Neutrophil (primary cell): ENCODE data around the gene ZNG1A.
"Not testable (repeated sequence)": the region's sequence is repeated elsewhere in the genome, so short reads cannot be mapped to it uniquely, and the experiment has no call there.

Source experiments
- H3K27ac ChIP-seq: fragments of 200-600 bp; sonication (generic); 2 replicates; pipeline ENCODE4 v1.5.1; 2016; ENCODE audit warnings: mild to moderate bottlenecking, moderate library complexity
- H3K27me3 ChIP-seq: fragments of 200-600 bp; sonication (generic); 2 replicates; pipeline ENCODE4 v1.6.0; 2016; ENCODE audit warnings: mild to moderate bottlenecking
- H3K36me3 ChIP-seq: fragments of 200-600 bp; sonication (generic); 2 replicates; pipeline ENCODE4 v1.5.1; 2017
- H3K4me1 ChIP-seq, 2 experiments: fragments of 200-600 bp in 1 of 2; sonication (generic) in 1 of 2; 1 replicate in 1 of 2; 2 replicates in 1 of 2; pipeline versions ENCODE4 v1.5.1 to v1.6.1; 2013 to 2016; ENCODE audit warnings: low read depth in 1 of 2, low read length in 1 of 2, mild to moderate bottlenecking in 1 of 2, moderate library complexity in 1 of 2; ENCODE audit not compliant: control insufficient read depth in 1 of 2, insufficient read depth in 1 of 2
- H3K4me3 ChIP-seq, 2 experiments: fragments of 200-600 bp in 1 of 2; sonication (generic) in 1 of 2; 1 replicate in 1 of 2; 2 replicates in 1 of 2; pipeline ENCODE4 v1.5.1; 2013 to 2016; ENCODE audit warnings: low read depth in 1 of 2, low read length in 1 of 2, mild to moderate bottlenecking in 1 of 2, moderate library complexity in 1 of 2
- H3K9me3 ChIP-seq: fragments of 200-600 bp; sonication (generic); 2 replicates; pipeline ENCODE4 v1.5.1; 2016

The ZNG1A gene

GRCh38 chr9:115118-115451, 63.8 kb downstream of the ZNG1A start:
- H3K36me3 ChIP-seq, H3K9me3 ChIP-seq, H3K27ac ChIP-seq: not testable (repeated sequence)
- H3K27me3 ChIP-seq: peaks cover 85% of the 10 kb centered on the region
- peaks cover 13 to 20% of the 10 kb centered on the region in 2 experiments for H3K4me1 ChIP-seq
- peak overlapping the region in 1 of 2 experiments; percentile 58 for H3K4me3 ChIP-seq

DNA sequence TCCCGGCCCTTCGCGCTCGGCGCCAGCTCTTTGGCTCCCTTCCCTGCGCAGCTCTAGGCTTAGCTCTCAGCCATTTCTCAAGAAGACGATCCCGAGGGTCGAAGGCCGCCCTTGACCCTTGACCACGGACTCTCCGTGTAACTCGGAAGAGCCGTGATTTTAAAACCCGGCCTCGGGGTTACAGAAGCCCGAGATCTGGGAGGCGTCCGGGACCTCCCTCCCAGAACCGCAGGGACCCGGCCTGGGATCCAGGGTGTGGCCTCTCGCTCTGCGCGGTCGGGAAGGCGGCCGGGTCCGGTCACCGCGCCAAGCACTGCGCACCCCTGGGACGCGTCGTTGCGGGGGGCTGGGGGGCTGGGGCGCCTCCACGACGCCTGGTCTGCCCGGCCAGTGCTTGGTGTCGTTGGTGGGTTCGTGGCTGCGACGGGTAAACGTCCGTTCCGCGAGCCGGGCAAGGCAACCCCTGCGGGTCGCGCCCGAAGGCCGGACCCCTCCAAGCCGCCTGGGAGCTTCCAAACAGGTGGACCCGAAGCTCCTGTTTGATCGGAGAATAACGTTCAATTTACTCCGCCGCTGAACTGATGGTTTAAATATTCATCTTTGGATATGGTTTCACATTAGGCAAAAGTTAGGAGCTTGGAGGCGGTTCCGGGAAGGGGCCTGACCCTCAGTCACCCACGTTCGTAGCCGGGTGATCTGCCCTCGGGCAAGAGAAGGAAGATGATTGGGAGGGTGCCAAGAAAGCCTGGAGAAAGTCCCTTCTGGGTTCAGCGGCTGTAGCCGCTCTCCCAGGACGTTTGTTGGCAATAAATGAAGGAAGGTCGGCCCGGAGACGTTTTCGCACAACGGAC, 64.4 kb downstream of the ZNG1A start:
- H3K27ac ChIP-seq, H3K36me3 ChIP-seq, H3K9me3 ChIP-seq: not testable (repeated sequence)
- Histone ChIP-seq H3K4me1 (peaks cover 13 to 20% of the 10 kb centered on the region in 2 experiments), H3K4me3 (peak overlapping the region; percentile 25 to 58), H3K27me3 (peaks cover 91% of the 10 kb centered on the region)

DNA sequence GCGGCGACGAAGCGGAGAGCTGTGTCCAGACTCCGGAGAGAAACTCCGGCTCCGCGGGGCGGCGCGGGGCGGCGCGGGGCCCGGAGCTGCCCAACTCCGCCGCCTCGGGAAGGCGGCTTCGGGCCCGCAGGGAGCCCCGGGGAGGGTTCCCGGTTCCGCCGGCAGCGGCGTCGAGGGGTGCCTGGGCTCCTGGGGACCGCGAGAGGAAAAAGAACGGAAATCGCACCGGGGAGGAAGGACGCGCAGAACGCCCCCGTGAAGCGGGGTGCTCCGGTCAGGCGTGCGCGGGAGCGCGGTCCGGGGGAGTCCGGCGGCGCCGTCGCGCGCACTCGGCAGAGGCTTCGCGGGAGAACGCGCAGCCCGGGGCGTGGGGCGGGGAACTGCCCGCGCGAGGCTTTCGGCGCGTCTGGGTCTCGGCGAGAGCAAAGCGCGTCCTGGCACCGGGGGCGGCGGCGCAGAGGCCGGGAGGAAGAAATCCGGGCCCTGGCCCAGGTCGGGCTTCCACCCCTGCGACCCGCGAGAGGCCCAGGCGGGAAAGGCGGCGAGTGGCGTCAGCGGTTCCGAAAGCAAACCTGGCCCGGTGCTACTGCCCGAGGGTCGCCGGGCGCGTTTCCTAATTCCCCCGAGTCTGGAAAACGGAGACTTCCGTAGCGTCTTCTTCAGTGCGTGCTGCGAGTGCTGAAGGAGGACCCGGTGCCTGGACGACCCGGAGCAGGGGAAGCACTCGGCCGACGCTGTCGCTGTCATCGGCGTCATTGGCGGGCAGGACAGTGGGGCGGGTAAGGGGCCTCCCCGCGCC, 65.2 kb downstream of the ZNG1A start:
- H3K27me3 ChIP-seq: peaks cover 99% of the 10 kb centered on the region
- H3K9me3 ChIP-seq, H3K36me3 ChIP-seq, H3K27ac ChIP-seq: not testable (repeated sequence)
- peak overlapping the region; percentile 25 to 58 for H3K4me3 ChIP-seq
- peaks cover 13 to 20% of the 10 kb centered on the region in 2 experiments for H3K4me1 ChIP-seq

DNA sequence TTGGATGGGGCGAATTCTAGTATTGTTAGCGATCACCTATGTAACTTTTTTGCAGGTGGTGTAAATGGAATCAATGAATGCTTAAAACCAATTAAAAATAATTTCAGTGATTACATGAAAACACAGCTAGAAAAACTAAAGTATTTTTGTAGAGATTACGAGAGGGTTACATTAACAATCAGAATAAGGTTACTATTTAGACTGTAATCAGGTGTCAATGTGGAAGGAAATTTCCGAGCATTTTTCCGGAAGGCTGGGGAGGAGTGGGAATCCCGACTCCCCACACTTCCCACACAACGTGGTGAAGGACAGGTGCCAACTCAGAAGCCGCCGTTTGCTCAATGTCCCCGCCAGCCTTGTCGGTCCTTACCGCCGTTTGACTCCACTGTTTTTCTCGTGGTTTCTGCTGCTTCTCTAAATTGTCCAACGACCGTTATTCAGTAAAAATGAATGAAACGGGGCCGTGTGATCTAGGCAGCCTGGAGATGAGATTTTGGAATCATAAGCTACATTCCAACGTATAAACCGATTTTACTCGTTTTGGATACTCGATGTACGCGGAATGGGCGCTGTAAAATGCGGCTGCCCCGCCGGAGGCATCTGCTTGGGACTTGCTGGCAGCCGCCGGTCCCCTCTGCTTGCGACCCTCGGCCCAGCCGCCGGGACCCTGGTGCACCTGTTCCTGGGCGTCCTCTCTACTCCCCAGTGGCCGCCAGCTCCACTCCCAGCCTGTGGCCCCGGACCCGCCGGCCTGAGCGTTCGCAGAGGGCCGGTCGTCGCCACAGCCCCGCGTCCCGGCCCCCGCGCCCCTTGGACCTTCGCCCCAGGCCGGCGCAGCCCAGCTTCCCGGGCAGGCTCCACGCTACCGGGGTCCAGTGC, 66.0 kb downstream of the ZNG1A start:
- peaks cover 99% of the 10 kb centered on the region for H3K27me3 ChIP-seq
- peak overlapping the region in 1 of 2 experiments; percentile 58 for H3K4me3 ChIP-seq
- peaks cover 13 to 20% of the 10 kb centered on the region in 2 experiments for H3K4me1 ChIP-seq
- not testable (repeated sequence) for H3K9me3 ChIP-seq, H3K27ac ChIP-seq, H3K36me3 ChIP-seq

GRCh38 chr9:110672-111071, 68.2 kb downstream of the ZNG1A start:
- not testable (repeated sequence) for H3K9me3 ChIP-seq, H3K4me3 ChIP-seq, H3K36me3 ChIP-seq, H3K27ac ChIP-seq
- Histone ChIP-seq H3K4me1 (peaks cover 13 to 20% of the 10 kb centered on the region in 2 experiments), H3K27me3 (peaks cover 96% of the 10 kb centered on the region)

DNA sequence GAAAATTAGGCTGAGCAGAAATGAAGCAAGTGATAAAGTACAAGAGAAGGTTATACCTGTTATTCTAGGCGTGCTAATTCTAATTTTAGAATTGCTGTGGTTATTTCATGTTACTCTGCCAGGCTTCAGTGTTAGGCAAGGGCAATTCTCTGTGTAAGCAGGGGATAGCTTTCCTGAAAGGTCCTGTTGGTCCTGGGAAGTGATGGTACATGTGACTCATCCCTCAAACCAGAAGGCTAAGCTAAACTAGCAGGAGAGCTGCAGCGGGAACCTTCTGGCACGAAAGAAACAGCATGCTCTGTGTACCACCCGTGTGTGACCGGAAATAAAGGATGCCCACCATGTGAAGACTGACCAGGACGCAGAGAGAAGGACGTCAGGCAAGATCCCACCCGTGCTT, 69.3 kb downstream of the ZNG1A start:
- H3K27ac ChIP-seq, H3K4me3 ChIP-seq, H3K9me3 ChIP-seq, H3K36me3 ChIP-seq: not testable (repeated sequence)
- Histone ChIP-seq H3K4me1 (peaks cover 8 to 14% of the 10 kb centered on the region in 2 experiments), H3K27me3 (peaks cover 93% of the 10 kb centered on the region)

- H3K4me3 ChIP-seq, H3K4me1 ChIP-seq, H3K9me3 ChIP-seq, H3K27ac ChIP-seq, H3K36me3 ChIP-seq: not testable (repeated sequence)
- peaks cover 93% of the 10 kb centered on the region for H3K27me3 ChIP-seq
Observed at GRCh38 chr9:108742-109495, 69.9 kb downstream of the ZNG1A start.

DNA sequence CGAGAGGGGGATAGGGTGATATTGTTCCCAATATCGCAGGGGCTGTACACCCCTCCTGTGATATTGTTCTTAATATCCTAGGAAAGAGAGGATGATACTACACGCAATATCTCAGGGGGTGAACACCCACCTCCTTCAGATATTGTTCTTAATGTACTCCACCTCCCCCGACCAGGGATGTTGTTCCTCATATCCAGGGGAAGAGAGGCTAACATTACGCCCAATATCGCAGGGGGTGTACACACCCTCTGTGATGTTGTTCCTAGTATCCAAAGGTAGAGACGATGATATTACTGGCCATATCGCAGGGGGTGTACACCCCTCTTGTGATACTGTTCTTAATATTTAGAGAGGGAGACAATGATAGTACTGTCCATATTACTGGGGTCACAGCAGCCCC, 72.9 kb downstream of the ZNG1A start:
- peaks cover 70% of the 10 kb centered on the region for H3K27me3 ChIP-seq
- not testable (repeated sequence) for H3K4me1 ChIP-seq, H3K4me3 ChIP-seq, H3K36me3 ChIP-seq, H3K9me3 ChIP-seq, H3K27ac ChIP-seq

- H3K36me3 ChIP-seq, H3K4me1 ChIP-seq, H3K27ac ChIP-seq, H3K9me3 ChIP-seq, H3K4me3 ChIP-seq: not testable (repeated sequence)
- peaks cover 20% of the 10 kb centered on the region for H3K27me3 ChIP-seq
Observed at GRCh38 chr9:100430-100829, 78.4 kb downstream of the ZNG1A start.

GRCh38 chr9:99867-100266, 79.0 kb downstream of the ZNG1A start:
- H3K27ac ChIP-seq, H3K9me3 ChIP-seq, H3K4me3 ChIP-seq, H3K4me1 ChIP-seq, H3K36me3 ChIP-seq: not testable (repeated sequence)
- H3K27me3 ChIP-seq: peaks cover 24% of the 10 kb centered on the region

DNA sequence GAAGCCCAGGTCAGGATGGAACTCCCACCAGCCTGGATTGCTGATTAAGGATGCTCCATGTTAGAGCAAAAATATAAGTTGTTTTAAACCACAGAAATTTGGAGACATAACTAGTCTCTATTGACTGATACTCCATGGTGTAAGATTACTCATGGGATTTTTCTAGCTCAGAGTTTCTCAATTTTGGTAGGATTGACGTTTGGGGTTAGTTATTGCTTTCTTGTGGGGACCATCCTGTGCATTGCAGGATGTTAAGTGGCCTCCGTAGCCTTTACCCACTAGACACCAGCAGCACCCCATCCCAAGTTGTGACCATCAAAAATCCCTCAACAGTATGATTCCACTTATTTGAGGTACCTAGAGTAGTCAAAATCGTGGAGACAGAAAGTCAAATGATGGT, 80.1 kb downstream of the ZNG1A start:
- not testable (repeated sequence) for H3K4me3 ChIP-seq, H3K36me3 ChIP-seq, H3K4me1 ChIP-seq, H3K9me3 ChIP-seq, H3K27ac ChIP-seq
- H3K27me3 ChIP-seq: peaks cover 16% of the 10 kb centered on the region

- H3K9me3 ChIP-seq: not testable (repeated sequence)
- H3K27me3 ChIP-seq: peaks cover 11% of the 10 kb centered on the region
Observed at GRCh38 chr9:94992-95391, 83.9 kb downstream of the ZNG1A start.

More at GRCh38 chr9:94992-95391, 83.9 kb downstream of the ZNG1A start:
- H3K27ac ChIP-seq, H3K36me3 ChIP-seq, H3K4me1 ChIP-seq, H3K4me3 ChIP-seq: not testable (repeated sequence)
